NCI-H2081 (cell line): ENCODE measurements around the gene KRTAP6-3.

Experiments used
- DNase-seq, 2 experiments: peaks; one replicate each; lab custom pipeline; 2025; lab: John Stamatoyannopoulos, UW

Gene KRTAP6-3

GRCh38 chr21:30592140-30592539 is at the start of gene KRTAP6-3:
TSS of gene KRTAP6-3 (plus strand) at chr21:30592440. CDS start at chr21:30592446, 6 bp downstream.
- no peak for DNase-seq

- DNase-seq, result no peak
Observed at GRCh38 chr21:30552782-30553181, 39.5 kb upstream of the KRTAP6-3 start.

GRCh38 chr21:30555095-30555494 is 37.1 kb upstream of the KRTAP6-3 start:
- no peak for DNase-seq

- no peak for DNase-seq
Observed at GRCh38 chr21:30561264-30561895, 30.9 kb upstream of the KRTAP6-3 start, which contains the start of gene KRTAP19-7. TSS of gene KRTAP19-7 (minus strand) at chr21:30561314. CDS start at chr21:30561289, 25 bp downstream.

GRCh38 chr21:30561957-30562356 is 30.3 kb upstream of the KRTAP6-3 start:
- DNase-seq, result no peak

- DNase-seq, result no peak
Observed at GRCh38 chr21:30563072-30563471, 29.2 kb upstream of the KRTAP6-3 start.

GRCh38 chr21:30563630-30564029 is 28.6 kb upstream of the KRTAP6-3 start:
- no peak for DNase-seq

GRCh38 chr21:30567617-30568016 is 24.6 kb upstream of the KRTAP6-3 start:
- DNase-seq, result no peak

GRCh38 chr21:30577766-30578165 is 14.5 kb upstream of the KRTAP6-3 start:
- DNase-seq, result no peak

GRCh38 chr21:30579346-30579745 is 12.9 kb upstream of the KRTAP6-3 start:
- DNase-seq, result no peak

- DNase-seq, result peak in 1 of 2 experiments; percentile 19
Observed at GRCh38 chr21:30580132-30580531, 12.1 kb upstream of the KRTAP6-3 start.

- no peak for DNase-seq
Observed at GRCh38 chr21:30582870-30583269, 9.4 kb upstream of the KRTAP6-3 start.

GRCh38 chr21:30590297-30590696 is 1.9 kb upstream of the KRTAP6-3 start, which contains the start of gene KRTAP22-2:
TSS of gene KRTAP22-2 (minus strand) at chr21:30590397.
- DNase-seq, result no peak

GRCh38 chr21:30598802-30599201 is 6.6 kb downstream of the KRTAP6-3 start, which contains the start of gene KRTAP6-2:
TSS of gene KRTAP6-2 (minus strand) at chr21:30598902. CDS start at chr21:30598874, 28 bp downstream.
- no peak for DNase-seq

GRCh38 chr21:30600787-30601186 is 8.5 kb downstream of the KRTAP6-3 start, which contains the start of gene KRTAP22-1:
TSS of gene KRTAP22-1 (plus strand) at chr21:30601087.
- no peak for DNase-seq

GRCh38 chr21:30605968-30606367 is 13.7 kb downstream of the KRTAP6-3 start:
- DNase-seq, result no peak

- no peak for DNase-seq
Observed at GRCh38 chr21:30612132-30612531, 19.9 kb downstream of the KRTAP6-3 start.

GRCh38 chr21:30613836-30614235 is 21.6 kb downstream of the KRTAP6-3 start, which contains the start of gene KRTAP6-1:
TSS of gene KRTAP6-1 (minus strand) at chr21:30613930. CDS start at chr21:30613904, 26 bp downstream.
- no peak for DNase-seq

GRCh38 chr21:30615199-30615598 is 23.0 kb downstream of the KRTAP6-3 start:
- DNase-seq, result no peak

GRCh38 chr21:30616125-30616524 is 23.9 kb downstream of the KRTAP6-3 start, which contains the start of gene KRTAP20-1:
TSS of gene KRTAP20-1 (plus strand) at chr21:30616425. CDS start at chr21:30616455, 30 bp downstream.
- no peak for DNase-seq

GRCh38 chr21:30620080-30620479 is 27.8 kb downstream of the KRTAP6-3 start:
- no peak for DNase-seq

- DNase-seq, result no peak
Observed at GRCh38 chr21:30620522-30620921, 28.3 kb downstream of the KRTAP6-3 start, which contains the start of gene KRTAP20-4. TSS of gene KRTAP20-4 (plus strand) at chr21:30620627.

GRCh38 chr21:30623362-30623761 is 31.1 kb downstream of the KRTAP6-3 start:
- DNase-seq, result no peak
